MV-4-11 (cell line): ENCODE measurements around the gene JPT1.
A peak's percentile ranks its signal among the peaks of the same experiment; 100 is the strongest.
"Not testable (repeated sequence)": the region's sequence is repeated elsewhere in the genome, so short reads cannot be mapped to it uniquely, and the experiment has no call there.

ENCODE experiments used
- DNase-seq: peaks from one replicate; lab custom pipeline; 2025; lab: John Stamatoyannopoulos, UW

Gene JPT1

GRCh38 chr17:75154195-75155106 is at the start of gene JPT1:
TSS of gene JPT1 (minus strand) at chr17:75154512. CDS start at chr17:75154397, 115 bp downstream.
- peak; percentile 98 for DNase-seq

- DNase-seq = no peak
Measured at GRCh38 chr17:75199886-75200618, 45.7 kb upstream of the JPT1 start.

- DNase-seq = no peak
Measured at GRCh38 chr17:75194879-75195278, 40.6 kb upstream of the JPT1 start.

GRCh38 chr17:75191584-75191983 is 37.3 kb upstream of the JPT1 start:
- DNase-seq = peak; percentile 80

GRCh38 chr17:75188614-75189013 is 34.3 kb upstream of the JPT1 start:
- no peak for DNase-seq

GRCh38 chr17:75183999-75184884 is 29.9 kb upstream of the JPT1 start:
- no peak for DNase-seq

- DNase-seq = peak; percentile 87
Measured at GRCh38 chr17:75182569-75183436, 28.5 kb upstream of the JPT1 start, which contains the start of gene SUMO2. TSS of gene SUMO2 (minus strand) at chr17:75182959. CDS start at chr17:75182834, 125 bp downstream.

GRCh38 chr17:75182319-75182568 is 27.9 kb upstream of the JPT1 start:
- DNase-seq = no peak

- peak; percentile 9 for DNase-seq
Measured at GRCh38 chr17:75181608-75182318, 27.5 kb upstream of the JPT1 start.

GRCh38 chr17:75181110-75181509 is 26.8 kb upstream of the JPT1 start:
- no peak for DNase-seq

GRCh38 chr17:75178453-75178852 is 24.1 kb upstream of the JPT1 start:
- DNase-seq = no peak

- no peak for DNase-seq
Measured at GRCh38 chr17:75176625-75177024, 22.3 kb upstream of the JPT1 start.

- DNase-seq = no peak
Measured at GRCh38 chr17:75174996-75175395, 20.7 kb upstream of the JPT1 start.

GRCh38 chr17:75173526-75173925 is 19.2 kb upstream of the JPT1 start:
- DNase-seq = no peak

GRCh38 chr17:75168998-75169397 is 14.7 kb upstream of the JPT1 start:
- no peak for DNase-seq

GRCh38 chr17:75164606-75165005 is 10.3 kb upstream of the JPT1 start:
- not testable (repeated sequence) for DNase-seq

GRCh38 chr17:75163074-75163473 is 8.8 kb upstream of the JPT1 start:
- DNase-seq = no peak

GRCh38 chr17:75160211-75160610 is 5.9 kb upstream of the JPT1 start:
- DNase-seq = no peak

- DNase-seq = no peak
Measured at GRCh38 chr17:75159196-75160031, 5.1 kb upstream of the JPT1 start.

GRCh38 chr17:75158480-75158879 is 4.2 kb upstream of the JPT1 start:
- not testable (repeated sequence) for DNase-seq
